KBM-7 (cell line): Measurements from ENCODE around the gene PRKACB.

Experiments used
- DNase-seq: peaks from one replicate; pipeline ENCODE4 v3.0.0-alpha.2; 2015
- in situ Hi-C: fragments of 300-500 bp; cut with MboI; formaldehyde crosslinking; loops from 2 replicates; pipeline ENCODE4 v1.14.3; 2020; ENCODE audit warnings: low sequenced_read_pairs, low pct_unique_long_range_greater_than_20kb, mixed read lengths

Gene PRKACB

GRCh38 chr1:84253891-84254290 is 109.8 kb downstream of the PRKACB start:
- in situ Hi-C loops, result loop anchor here (25.0 kb wide), 1 partner anchor 92 kb away; no protein-coding TSS in a partner anchor
- DNase-seq, result no peak

- DNase-seq, result no peak
- in situ Hi-C loops, result loop anchor here (25.0 kb wide), 1 partner anchor 92 kb away; no protein-coding TSS in a partner anchor
Measured at GRCh38 chr1:84254703-84255238, 110.7 kb downstream of the PRKACB start.

GRCh38 chr1:84255582-84255981 is 111.5 kb downstream of the PRKACB start:
- in situ Hi-C loops, result loop anchor here (25.0 kb wide), 1 partner anchor 93 kb away; no protein-coding TSS in a partner anchor

GRCh38 chr1:84257617-84258016 is 113.5 kb downstream of the PRKACB start:
- no peak for DNase-seq
- in situ Hi-C loops, result loop anchor here (25.0 kb wide), 1 partner anchor 95 kb away; no protein-coding TSS in a partner anchor

More at GRCh38 chr1:84255582-84255981, 111.5 kb downstream of the PRKACB start:
- DNase-seq, result no peak

- in situ Hi-C loops, result loop anchor here (25.0 kb wide), 1 partner anchor 97 kb away; no protein-coding TSS in a partner anchor
- no peak for DNase-seq
Measured at GRCh38 chr1:84259376-84259775, 115.3 kb downstream of the PRKACB start.

- in situ Hi-C loops, result loop anchor here (25.0 kb wide), 1 partner anchor 98 kb away; no protein-coding TSS in a partner anchor
- DNase-seq, result no peak
Measured at GRCh38 chr1:84259989-84260388, 115.9 kb downstream of the PRKACB start.

- DNase-seq, result no peak
- in situ Hi-C loops, result loop anchor here (25.0 kb wide), 1 partner anchor 99 kb away; no protein-coding TSS in a partner anchor
Measured at GRCh38 chr1:84260852-84261518, 116.9 kb downstream of the PRKACB start.

- in situ Hi-C loops, result loop anchor here (25.0 kb wide), 1 partner anchor 103 kb away; no protein-coding TSS in a partner anchor
- no peak for DNase-seq
Measured at GRCh38 chr1:84264961-84265360, 120.9 kb downstream of the PRKACB start.

- in situ Hi-C loops, result loop anchor here (25.0 kb wide), 1 partner anchor 104 kb away; no protein-coding TSS in a partner anchor
- no peak for DNase-seq
Measured at GRCh38 chr1:84265867-84266266, 121.8 kb downstream of the PRKACB start.

GRCh38 chr1:84266748-84267147 is 122.7 kb downstream of the PRKACB start:
- in situ Hi-C loops, result loop anchor here (25.0 kb wide), 1 partner anchor 104 kb away; no protein-coding TSS in a partner anchor
- no peak for DNase-seq

GRCh38 chr1:84267476-84267875 is 123.4 kb downstream of the PRKACB start:
- in situ Hi-C loops, result loop anchor here (25.0 kb wide), 1 partner anchor 105 kb away; no protein-coding TSS in a partner anchor
- no peak for DNase-seq

- DNase-seq, result no peak
- in situ Hi-C loops, result loop anchor here (25.0 kb wide), 1 partner anchor 106 kb away; no protein-coding TSS in a partner anchor
Measured at GRCh38 chr1:84268346-84268745, 124.3 kb downstream of the PRKACB start.

GRCh38 chr1:84269306-84269705 is 125.2 kb downstream of the PRKACB start:
- in situ Hi-C loops, result loop anchor here (25.0 kb wide), 1 partner anchor 107 kb away; no protein-coding TSS in a partner anchor

GRCh38 chr1:84271441-84272151 is 127.5 kb downstream of the PRKACB start:
- peak; percentile 78 for DNase-seq
- in situ Hi-C loops, result loop anchor here (25.0 kb wide), 1 partner anchor 109 kb away; no protein-coding TSS in a partner anchor

More at GRCh38 chr1:84269306-84269705, 125.2 kb downstream of the PRKACB start:
- no peak for DNase-seq

GRCh38 chr1:84272401-84272800 is 128.3 kb downstream of the PRKACB start:
- DNase-seq, result no peak
- in situ Hi-C loops, result loop anchor here (25.0 kb wide), 1 partner anchor 110 kb away; no protein-coding TSS in a partner anchor

GRCh38 chr1:84277343-84278059 is 133.4 kb downstream of the PRKACB start:
- in situ Hi-C loops, result no loop called here
- no peak for DNase-seq

GRCh38 chr1:84278905-84279304 is 134.8 kb downstream of the PRKACB start:
- DNase-seq, result no peak
- in situ Hi-C loops, result no loop called here

GRCh38 chr1:84280912-84281311 is 136.8 kb downstream of the PRKACB start:
- no peak for DNase-seq
- in situ Hi-C loops, result no loop called here
